HTERT RPE-1 (cell line): ENCODE results near the gene NUP214.
"Not testable (repeated sequence)": the region's sequence is repeated elsewhere in the genome, so short reads cannot be mapped to it uniquely, and the experiment has no call there.

Experiments used
- in situ Hi-C: fragments of 300-500 bp; cut with MboI; formaldehyde crosslinking; loops from 4 replicates; pipeline ENCODE4 v1.14.3; 2020; ENCODE audit warnings: low sequenced_read_pairs

The NUP214 gene

DNA sequence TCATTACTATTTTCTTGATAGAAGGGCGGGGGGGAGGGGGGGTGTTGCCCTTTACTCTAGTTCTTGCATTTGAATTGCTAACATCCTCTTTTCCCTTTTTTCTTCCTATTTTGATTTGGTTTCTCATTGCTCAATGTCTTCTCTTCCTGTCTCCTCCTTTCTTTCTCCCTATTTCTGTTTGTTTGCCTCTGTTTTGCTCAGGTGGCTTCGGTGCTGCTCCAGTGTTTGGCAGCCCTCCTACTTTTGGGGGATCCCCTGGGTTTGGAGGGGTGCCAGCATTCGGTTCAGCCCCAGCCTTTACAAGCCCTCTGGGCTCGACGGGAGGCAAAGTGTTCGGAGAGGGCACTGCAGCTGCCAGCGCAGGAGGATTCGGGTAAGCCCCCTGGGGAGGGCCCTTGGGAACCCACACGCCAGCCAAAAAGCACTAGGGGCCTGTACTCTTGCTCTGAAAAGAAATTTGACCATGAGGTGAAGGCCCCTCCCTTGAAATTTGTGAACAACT lies 102.6 kb downstream of the NUP214 start:
- in situ Hi-C loops = no loop called here

DNA sequence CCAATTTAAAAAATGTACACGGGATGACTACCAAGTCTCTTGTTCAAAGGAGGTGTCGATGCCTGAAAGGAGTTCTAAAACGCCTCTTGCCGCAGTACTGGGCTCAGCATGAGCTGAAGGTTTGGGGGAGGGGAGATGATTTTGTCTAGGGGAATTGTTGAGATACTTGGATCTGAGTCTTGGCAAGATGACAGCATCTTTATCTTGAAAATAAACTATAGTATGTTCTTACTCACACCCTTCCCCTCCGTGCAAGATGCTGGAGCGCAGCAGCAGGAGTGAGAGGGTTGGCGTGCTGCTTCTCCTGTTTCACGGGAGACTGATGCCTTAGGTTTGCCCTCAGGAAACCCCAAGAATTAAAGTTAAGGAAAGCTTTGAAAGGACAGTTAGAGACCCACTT lies 103.6 kb downstream of the NUP214 start:
- in situ Hi-C loops = no loop called here

DNA sequence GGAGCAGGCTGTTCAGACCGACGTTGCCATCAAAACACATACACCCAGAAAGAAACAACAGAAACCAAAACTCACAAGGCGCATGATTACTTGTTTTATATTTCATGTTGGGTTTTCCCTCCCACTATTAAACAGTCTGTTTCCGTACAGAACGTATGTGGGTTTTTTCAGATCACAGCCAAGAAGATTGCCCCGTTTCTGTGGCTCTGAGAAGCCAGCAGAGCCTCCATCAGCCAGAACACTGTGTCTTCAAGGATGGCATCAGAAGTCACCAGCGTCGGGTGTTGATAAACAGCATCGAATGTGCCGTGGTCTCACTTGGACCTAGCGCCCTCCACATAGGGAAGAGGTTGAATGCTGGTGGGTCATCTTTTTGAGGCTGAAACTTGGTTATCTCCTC lies 108.2 kb downstream of the NUP214 start:
- in situ Hi-C loops = no loop called here

DNA sequence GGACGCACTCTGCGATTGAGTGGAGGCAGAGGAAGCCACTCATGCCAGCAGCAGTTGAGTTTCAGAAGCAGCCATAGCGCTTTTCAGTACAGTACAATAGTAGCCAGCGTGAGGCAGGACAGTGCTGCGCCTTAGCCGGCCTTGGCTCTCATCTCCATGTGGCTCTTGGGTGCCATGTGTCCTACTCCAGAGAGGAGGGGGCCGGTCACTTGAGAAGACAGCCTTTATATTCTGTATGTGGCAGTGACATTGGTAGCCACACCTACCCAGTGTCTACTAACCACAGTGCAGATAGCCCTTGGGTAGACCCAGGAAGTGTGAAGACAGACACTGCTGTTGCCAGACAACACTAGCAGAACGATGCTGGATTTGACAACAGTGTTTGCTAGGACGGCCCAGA lies 108.6 kb downstream of the NUP214 start:
- in situ Hi-C loops = no loop called here

DNA sequence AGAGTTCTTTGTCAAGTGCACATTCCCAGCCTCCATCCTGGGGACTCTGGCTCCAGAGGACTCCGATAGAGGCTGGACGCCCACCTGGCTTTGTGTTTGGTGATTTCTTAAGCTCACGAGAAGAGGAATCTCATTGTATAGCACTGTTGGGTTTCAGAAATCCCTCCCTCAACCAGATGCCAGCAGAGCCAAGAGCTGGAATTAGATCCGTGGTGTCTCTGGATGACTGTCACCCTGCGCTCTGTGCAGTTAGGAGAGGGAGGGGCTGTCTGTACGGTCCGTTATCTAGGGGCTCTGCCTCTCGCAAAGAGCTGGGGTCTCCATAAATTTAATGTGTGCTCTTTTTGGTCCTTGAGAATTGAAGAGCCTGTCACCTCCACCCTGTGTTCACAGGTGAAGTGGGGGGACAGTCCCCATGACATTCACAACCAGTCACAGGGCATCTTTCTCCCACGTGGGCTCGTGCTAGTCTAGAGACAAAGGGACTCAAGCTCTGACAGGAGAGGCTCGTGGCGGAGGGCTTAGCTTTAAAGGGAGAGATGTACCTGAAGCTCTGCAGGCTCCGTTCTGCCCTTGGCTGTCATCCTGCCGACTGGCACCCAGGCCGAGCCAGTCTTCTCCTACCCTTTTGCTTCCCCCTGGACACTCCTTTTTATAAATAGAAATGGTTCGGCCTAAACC lies 109.6 kb downstream of the NUP214 start:
- in situ Hi-C loops = no loop called here

DNA sequence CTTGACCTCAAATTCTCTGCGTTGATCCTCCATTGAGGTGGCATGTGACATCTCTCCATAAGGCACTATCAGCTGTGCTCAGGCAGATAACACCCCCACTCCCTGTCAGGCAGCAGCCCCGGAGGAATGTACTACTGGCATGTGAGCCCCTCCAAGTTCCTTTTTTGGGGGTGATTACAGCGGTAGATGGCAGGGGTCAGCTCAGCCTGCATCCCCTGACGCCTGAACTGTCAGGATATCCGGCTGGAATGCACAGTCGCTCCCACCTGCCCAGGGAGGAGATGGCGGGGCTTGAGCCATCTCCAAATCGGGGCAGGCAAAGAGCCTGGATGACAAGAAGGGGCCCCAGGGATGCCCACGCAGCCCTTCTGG lies 110.1 kb downstream of the NUP214 start:
- in situ Hi-C loops = no loop called here

DNA sequence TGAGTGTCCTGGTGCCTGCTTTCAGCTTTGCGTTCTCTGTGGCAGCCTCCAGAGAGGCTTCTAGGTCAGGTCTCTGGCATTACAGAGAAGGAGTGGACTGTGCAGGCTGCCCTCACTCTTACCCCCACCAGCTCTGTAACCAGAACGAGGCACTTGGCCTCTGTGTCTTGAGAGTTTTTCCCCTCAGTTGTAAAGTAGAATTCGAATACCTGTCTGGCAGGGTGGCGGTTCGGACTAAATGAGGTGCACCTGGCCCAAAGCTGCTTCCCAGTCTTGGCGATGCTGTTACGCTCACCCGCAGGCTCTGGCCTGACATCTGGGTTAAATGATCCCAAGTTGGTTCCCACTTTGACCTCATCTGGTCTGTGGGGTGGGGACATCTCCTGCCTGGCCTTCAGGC lies 110.8 kb downstream of the NUP214 start:
- in situ Hi-C loops = no loop called here

DNA sequence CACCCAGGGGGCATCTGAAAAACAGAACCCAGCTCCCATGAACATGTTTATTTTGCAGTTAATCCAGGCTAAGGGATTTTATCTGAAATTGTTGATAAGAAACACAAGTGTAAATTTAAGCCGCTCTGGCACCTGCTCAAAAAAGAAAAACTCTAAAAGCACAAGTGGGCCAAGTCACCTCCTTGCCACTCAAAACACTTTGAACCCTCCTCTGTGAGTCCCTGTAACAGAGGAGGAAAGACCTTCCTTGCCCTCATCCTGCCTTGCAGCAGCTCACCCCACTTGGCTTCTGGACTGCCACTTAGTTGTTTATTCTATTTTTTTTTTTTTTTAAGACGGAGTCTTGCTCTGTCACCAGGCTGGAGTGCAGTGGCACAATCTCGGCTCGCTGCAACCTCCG lies 111.4 kb downstream of the NUP214 start:
- in situ Hi-C loops = no loop called here

DNA sequence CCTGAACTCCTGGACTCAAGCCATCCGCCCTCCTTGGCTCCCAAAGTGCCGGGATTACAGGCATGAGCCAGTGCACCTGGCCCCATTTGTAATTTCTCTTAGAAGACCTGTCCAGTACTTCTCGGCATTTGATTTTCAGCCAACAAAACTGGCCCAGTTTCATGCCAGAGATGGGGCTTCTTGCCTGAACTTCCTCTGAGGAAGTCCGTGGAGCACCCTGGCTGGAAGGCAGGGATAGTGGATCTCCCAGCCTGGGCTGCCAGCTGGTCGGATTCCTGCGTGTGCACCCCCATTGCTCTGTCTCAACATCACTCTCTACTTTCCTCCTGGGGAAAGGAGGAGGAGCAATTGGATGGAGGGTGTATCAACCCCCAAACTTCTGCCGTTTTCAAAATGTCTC lies 111.9 kb downstream of the NUP214 start:
- in situ Hi-C loops = no loop called here

DNA sequence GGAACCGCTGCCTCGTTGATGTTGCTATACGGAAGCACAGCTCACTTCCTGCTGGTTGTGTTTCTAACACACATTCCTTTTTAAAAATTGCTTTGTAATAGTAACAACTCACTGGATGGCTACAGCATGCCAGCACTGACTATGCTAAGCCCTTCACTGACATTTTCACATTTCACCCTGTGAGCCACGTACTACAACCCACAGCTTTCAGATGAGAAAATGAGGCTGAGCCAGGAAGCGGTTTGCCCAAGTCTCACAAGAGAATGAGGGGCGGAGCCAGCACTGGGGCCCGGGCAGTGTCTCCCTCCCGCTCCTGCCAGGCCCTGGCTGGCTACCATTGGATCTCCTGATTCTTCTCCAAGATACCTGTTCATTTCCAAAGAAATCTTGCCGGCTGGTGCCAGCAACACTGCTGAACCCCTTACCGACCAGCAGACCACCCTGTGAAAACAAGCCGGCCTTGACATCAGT lies 112.6 kb downstream of the NUP214 start:
- in situ Hi-C loops = no loop called here

DNA sequence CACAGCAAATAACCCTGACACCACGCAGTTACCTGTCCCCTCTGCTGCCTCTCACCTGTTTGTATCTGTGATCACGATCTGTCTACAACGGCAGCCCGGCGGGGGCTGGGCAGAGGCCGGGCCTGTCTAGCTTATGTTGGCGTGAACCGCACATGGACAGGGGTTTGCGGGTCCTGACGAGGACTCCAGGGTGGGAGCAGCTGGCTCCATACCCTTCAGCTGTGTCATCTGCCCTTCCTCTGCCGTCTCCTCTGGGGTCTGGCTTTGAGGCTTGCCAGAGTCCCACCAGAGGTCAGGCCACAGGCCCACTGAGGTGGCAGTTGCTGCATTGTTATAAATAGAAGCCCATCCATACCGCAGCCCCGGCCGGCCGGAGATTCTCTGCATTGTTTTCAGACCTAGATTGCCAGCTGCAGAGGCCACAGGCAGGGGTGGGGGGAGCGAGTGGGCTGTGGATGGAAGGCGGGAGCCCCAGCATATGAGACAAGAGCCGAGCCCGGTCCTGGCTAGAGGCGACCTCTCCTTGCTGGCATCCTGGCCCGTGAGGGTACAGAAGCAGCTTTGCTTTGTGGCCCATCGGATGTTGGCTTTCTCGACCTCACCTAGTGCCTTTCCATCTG lies 113.1 kb downstream of the NUP214 start:
- in situ Hi-C loops = no loop called here

DNA sequence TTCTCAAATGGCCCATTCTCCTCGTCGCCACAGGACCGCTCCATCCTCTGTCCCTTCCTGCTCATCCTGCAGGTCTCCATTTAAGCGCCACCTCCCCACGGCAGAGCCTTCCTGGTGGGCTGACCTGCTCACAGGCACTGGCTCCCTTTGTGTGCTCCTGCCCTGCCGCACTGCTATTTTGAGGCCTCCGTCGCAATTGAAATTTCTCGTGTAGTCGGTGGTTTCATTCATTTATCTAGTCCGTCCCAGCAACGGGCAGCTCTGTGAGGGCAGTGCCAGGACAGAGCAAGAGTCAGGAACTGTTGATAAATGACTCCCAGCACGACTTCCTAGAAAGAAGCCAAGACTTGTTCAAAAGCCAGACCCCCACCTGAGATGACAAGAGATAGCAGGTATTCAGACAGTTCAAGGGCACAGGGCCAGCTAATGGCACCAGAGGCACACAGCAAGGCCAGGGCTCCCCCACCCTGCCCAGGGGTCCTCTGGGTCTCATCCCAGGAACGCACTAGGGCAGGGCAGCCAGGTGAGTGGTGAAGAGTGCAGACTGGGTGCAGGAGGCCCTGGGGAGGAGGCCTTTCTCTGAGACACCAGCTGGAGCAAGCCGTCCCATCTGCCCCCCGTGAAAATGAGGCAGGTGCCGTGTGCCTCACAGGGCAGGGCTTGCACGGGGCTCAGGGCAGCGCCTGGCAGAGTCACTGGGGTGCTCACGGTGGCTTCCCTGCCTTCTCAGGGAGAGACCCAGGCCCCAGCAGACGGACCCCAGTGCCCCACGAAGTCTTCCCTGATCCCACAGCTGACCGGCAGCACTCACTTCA lies 114.0 kb downstream of the NUP214 start:
- in situ Hi-C loops = no loop called here

DNA sequence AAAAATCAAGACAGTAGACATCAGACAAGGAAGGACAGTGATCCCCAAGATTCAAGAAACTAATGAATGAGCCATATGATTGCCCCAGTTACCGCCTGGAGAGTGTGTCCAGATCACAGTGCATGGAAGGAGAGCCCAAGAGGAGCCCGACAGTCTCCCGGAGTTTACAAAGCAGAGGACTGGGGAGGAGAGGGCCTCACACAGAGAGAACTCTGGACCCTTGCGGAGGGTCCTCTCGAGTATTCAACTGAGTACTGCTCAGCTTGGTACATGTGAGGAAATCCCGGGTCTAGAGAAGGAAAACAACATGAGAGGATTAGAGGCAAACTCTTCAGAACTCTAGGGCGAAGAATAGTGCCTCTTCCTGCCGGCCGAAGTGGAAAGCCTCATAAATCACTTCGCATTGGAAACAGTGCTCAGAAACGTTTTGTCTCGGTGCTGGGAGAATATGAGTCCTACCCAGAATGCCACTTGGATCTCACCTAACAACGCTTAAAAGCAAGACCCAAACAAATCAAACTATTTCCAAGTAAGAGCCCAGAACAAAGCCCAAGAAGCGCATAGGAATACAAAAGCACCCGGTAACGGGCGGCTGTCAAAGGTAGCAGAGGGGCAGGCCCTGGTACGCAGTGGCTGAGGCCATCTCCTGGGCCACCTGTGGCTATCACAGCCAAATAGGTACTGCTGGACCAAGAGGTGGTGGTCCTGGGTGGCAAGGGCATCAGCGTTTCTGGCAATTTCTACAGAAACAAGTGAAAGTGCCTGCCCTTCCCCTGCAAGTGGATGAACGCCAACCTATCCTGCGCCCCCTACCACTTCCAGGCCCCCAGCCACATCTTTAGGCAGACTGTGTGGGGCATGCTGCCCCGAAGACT lies 114.9 kb downstream of the NUP214 start:
- in situ Hi-C loops = no loop called here

DNA sequence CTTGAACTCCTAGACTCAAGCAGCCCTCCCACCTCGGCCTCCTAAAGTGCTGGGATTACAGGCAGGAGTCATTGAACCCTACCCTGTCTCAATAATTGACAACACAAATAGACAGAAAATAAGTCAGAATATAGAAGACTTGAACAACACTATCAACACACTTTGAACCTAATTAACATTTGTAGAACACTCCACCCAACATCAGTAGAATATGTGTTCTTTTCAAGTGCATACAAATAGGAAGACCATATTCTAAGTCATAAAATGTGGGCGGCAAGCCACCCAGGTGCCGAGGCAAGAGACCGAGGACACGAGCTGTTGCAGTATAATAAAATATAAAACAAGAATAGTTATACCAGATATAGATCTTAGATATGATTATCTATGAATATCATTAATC lies 118.9 kb downstream of the NUP214 start:
- in situ Hi-C loops = not testable (repeated sequence)

DNA sequence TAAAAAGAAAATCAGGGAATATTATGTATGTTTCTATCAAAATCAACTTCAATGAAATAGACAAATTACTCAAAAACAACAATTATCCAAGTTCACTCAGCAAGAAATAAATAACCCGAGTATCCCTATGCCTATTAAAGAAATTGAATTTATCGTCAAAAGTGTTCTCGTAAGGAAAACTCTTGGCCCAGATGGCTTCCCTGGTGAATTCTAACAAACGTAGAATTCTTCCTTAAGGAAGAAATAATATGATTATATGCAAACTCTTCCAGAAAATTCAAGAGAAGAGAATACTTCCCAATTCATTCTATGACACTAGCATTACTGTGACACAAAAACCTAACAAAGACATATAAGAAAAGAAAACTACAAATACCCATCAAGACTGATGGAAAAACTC lies 121.2 kb downstream of the NUP214 start:
- in situ Hi-C loops = no loop called here

DNA sequence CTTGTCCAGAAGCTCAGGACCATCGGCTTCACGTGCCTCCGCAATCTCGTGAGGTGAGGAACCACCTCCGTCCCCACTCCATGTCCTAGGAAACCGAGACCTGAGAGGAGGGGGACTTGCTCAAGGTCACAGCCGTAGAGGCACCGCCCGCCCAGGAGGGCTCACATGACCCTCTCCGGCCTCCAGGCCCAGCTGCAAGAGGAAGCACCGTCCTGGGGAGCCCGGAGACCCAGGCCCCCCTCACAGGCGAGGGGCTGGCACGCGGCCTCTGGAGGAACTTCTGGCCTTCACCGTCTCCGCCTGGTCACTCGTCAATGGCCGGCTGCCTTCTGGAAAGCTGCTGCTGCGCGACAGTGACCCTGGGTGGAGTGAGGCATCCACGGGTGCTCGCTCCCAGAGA lies 126.7 kb downstream of the NUP214 start:
- in situ Hi-C loops = no loop called here

DNA sequence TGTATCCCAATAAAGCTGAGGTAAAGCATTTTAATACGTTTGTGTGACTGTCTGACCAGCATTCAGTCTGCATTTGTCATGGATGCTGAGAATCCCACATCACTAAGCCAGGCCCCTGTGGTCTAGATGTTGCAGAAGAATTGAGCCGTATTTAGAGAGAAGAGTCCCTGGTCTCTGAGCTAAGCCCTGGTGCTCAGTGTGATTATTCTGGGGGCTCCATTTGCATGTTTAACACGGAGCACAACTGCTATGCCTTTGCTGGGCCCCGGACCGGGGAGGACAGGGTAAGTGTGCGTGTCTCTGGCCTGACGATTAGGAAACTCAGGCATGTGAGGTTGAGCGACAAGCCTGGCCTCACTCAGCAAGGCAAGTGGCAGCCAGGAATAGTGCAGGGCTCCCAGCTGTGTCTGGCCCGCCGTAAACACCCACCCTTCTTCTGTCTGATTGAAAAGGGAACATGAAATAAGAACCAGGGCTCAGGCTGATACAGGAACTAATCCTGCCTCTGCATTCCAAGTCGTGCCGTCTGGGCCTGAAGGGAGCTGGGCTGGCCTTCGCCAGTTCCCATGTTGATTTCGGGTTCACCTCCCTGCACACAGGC lies 128.6 kb downstream of the NUP214 start:
- in situ Hi-C loops = no loop called here

DNA sequence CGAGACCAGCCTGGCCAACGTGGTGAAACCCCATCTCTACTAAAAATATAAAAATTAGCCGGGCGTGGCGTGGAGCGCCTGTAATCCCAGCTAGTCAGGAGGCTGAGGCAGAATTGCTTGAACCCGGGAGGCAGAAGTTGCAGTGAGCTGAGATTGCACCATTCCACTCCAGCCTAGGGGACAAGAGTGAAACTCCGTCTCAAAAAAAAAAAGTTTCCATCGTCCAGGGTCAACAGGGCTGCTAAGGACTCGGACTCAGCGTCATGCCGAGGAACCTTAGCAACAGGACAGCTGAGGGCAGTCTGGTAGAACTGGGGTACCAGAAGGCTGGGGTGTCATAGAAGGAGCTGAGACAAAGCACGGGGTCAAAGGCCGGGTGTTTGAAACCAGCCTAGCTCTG lies 129.2 kb downstream of the NUP214 start:
- in situ Hi-C loops = no loop called here

DNA sequence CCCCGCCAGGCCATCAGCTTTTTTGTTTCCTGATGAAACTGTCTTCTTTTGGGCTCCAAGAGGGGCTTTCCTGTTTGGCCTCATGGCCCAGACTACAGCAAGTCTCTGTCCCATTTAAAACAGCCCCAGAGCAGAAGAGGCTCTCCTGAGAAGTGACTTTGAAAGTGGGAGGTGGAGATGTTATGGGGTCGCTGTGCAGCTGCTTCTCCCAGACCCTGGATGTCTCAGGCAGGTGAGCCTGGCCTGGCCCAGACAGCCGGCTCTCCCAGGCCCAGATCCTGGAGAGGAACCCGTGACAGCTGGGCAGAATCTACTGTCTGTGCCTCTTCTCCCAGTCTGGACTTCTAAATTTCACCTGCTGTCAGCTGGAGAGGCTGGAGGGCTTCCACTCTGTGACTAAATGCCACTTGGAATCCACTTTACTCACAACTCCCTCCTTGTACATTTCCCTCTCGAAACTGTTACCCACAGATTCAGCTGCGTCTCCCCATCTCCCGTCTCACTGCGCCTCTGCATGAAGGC lies 130.4 kb downstream of the NUP214 start:
- in situ Hi-C loops = no loop called here
